Activated gamma-delta T cell treated with anti-CD3 and anti-CD28 coated beads, Interleukin-2, amount 50 U/mL, for 16 hours (primary cell): ENCODE data around the gene TBXA2R.

Source experiments
- DNase-seq: peaks from one replicate; pipeline ENCODE4 v3.0.0-alpha.2; 2020; ENCODE audit warnings: low read depth

The TBXA2R gene

DNA sequence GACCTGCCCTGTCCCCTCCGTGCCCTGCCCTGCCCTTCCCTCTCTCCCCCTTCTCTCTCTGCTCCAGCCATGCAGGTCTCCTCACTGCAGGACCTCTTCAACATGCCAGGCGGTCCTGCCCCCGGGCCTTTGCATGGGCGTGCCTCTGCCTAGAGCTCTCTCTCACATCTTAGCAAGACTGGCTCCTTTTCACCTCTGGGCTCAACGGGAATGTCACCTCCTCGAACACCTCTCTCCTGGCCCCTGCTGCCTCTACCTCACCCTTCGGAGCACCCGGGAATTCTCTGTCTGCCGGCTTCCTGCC, 54.9 kb downstream of the TBXA2R start:
- no peak for DNase-seq

DNA sequence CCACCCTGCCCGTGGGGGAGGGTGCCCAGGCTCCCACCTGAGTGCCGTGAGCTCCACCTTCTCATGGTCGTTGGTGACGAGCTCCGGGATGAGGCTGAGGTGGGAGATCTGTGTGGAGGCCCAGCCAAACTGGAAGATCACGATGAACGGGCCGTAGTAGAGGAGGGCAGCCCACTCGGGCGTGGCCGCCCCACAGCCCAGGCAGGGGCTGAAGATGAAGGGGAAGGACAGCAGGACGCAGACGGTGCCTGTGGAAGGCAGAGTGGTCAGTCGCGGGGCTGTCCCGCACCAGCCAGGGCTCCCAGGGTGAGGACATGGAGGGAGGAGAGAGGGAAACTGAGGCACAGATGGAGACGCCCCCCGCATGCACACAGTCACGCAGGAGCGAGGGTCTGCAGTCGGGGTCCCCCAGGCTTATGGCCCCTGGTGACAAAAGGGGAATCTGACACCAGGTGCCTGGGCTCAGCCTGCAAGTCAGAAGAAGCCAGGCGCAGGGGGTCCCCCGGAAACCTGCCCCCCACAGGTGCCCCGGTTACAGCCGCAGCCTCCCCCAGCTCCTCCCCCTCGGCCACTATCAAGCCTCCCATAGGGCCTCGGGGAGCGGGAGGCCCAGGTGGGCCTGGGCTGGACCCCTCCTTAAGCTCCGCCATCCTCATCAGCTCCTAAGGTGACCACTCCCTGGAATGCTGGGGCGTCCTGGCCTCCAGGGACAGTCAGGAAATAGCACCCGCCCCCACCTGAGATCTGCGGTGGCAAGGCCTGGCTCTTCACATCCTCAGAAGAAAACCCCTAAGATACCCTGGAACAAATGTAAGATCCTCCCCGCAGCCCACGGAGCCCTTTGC, 55.5 kb downstream of the TBXA2R start:
- no peak for DNase-seq

GRCh38 chr19:3549816-3550215, 56.9 kb downstream of the TBXA2R start:
- DNase-seq: no peak

DNA sequence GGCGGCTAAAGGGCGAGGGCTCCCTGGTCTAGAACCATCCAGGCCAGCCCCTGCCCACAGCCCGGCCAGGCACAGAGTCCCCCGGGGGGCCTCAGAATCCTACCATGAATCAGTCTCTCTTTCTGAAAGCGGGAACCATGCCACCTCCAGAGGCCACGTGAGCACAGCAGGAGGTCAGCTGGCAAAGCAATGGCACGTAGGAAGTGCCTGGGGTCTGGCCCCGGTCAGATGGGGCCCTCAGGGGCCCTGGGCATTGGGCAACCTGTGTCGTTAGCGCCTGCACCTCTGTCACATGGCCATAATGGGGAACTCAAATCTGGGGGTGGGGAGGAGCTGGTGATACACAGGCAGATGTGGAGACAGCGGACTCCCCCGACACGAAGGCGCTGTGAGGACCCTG, 58.1 kb downstream of the TBXA2R start:
- no peak for DNase-seq

GRCh38 chr19:3547767-3548282, 58.9 kb downstream of the TBXA2R start:
- DNase-seq: no peak

- DNase-seq: no peak
These were observed 59.4 kb downstream of the TBXA2R start for GRCh38 chr19:3547301-3547731.

- DNase-seq: no peak
These were observed 60.6 kb downstream of the TBXA2R start for GRCh38 chr19:3546119-3546518.

GRCh38 chr19:3545669-3546034, 61.0 kb downstream of the TBXA2R start:
- DNase-seq: no peak

DNA sequence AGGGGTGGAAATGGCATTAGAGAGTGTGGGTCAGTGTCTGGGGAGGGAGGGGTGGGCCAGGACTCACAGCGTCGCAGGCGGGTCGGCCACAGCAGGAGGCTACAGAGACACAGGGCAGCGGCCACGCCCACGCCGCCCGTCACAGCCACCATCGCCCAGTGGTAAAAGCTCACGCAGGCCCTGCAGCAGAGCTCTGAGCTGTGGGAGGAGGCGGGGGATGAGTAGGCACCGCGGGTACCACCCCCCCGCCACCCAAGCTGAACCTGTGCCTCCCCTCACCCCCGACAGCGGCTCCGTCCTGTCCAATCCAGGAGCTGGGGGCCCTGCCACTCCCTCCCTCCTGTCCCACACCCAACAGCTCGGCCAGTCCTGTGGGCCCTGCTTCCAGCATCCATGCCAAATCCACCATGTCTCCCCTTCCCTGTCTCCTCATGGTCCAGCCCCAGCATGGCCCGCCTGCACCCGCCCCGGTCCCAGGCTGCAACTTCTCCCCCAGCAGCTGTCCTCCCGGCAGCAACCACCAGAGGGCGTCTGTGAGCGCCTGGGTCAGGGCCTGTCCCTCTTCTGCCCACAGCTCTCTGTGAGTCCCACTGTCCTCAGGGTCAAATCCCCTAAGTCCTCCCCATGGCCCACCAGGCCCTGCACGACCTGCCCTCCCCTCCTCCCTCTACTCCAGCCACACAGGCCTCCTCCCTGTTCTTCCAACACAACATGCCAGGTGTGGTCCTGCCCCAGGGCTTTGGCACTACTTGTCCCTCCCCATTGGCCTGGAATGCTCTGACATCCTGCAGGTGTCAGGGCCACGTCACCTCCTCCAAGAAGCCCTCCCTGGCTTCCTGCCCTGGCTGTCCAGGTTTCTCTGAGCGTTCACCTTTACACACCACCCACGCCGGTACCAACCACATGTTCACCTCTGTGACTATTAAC, 61.7 kb downstream of the TBXA2R start:
- DNase-seq: peak; percentile 74
